OCI-LY7 (cell line): ENCODE data around the gene GPATCH2. TPM values are rescaled to one million over a fixed set of nuclear protein-coding genes. Genes with fewer than 3 reads are reported as not detected.
"Not testable (repeated sequence)": the region's sequence is repeated elsewhere in the genome, so short reads cannot be mapped to it uniquely, and the experiment has no call there.

ENCODE experiments used
- BruUV-seq: library from RNA; stranded (reverse); fragments of 400-500 nt; replicated peaks from 2 replicates; lab custom pipeline; 2021; lab: Mats Ljungman, UMichigan
- CTCF ChIA-PET: fragments of 300-600 bp; sonication (Branson Sonifier 250); formaldehyde crosslinking; loops from one replicate; lab custom pipeline; 2022; ENCODE audit warnings: antibody characterized with exemption; ENCODE audit not compliant: unreplicated experiment; lab: Charles Lee
- POLR2A ChIA-PET: fragments of 300-600 bp; sonication (Branson Sonifier 250); formaldehyde crosslinking; loops from one replicate; lab custom pipeline; 2022; ENCODE audit warnings: antibody characterized with exemption; lab: Charles Lee
- DNase-seq: peaks from one replicate; pipeline ENCODE4 v3.0.0-alpha.2; 2015; ENCODE audit warnings: low spot score
- H2AFZ ChIP-seq: fragments of 200-600 bp; sonication (generic), shearing (Covaris generic); 2 replicates; pipeline ENCODE4 v1.6.1; 2014; ENCODE audit warnings: mild to moderate bottlenecking, antibody characterized with exemption, low read length, moderate library complexity
- H3K27ac ChIP-seq: fragments of 200-600 bp; sonication (generic); 2 replicates; pipeline ENCODE4 v1.5.1; 2014; ENCODE audit warnings: mixed run types, low read depth, mild to moderate bottlenecking, moderate library complexity, low read length, inconsistent platforms; ENCODE audit not compliant: poor library complexity, severe bottlenecking
- H3K36me3 ChIP-seq: fragments of 200-600 bp; sonication (generic); 2 replicates; pipeline ENCODE4 v1.6.1; 2014; ENCODE audit warnings: mild to moderate bottlenecking, antibody characterized with exemption, low read length, moderate library complexity, mixed read lengths; ENCODE audit not compliant: insufficient read depth
- H3K4me1 ChIP-seq: fragments of 200-600 bp; sonication (generic); 2 replicates; pipeline ENCODE4 v1.5.1; 2014; ENCODE audit warnings: mild to moderate bottlenecking, low read length; ENCODE audit not compliant: insufficient read depth, poor library complexity, severe bottlenecking
- H3K4me2 ChIP-seq: fragments of 200-600 bp; sonication (generic); 2 replicates; pipeline ENCODE4 v1.6.1; 2014; ENCODE audit warnings: mild to moderate bottlenecking, low read length
- H3K4me3 ChIP-seq: fragments of 200-600 bp; sonication (generic); 2 replicates; pipeline ENCODE4 v1.5.1; 2014; ENCODE audit warnings: mild to moderate bottlenecking, low read depth, low read length; ENCODE audit not compliant: poor library complexity, severe bottlenecking
- H3K79me2 ChIP-seq: fragments of 200-600 bp; sonication (generic); 2 replicates; pipeline ENCODE4 v1.6.1; 2016; ENCODE audit warnings: low read depth, mild to moderate bottlenecking, low read length, moderate library complexity, mixed read lengths; ENCODE audit not compliant: insufficient read depth
- H3K9me2 ChIP-seq: fragments of 200-600 bp; sonication (generic); 2 replicates; pipeline ENCODE4 v1.6.1; 2016; ENCODE audit warnings: mild to moderate bottlenecking, low read length, mixed read lengths; ENCODE audit not compliant: insufficient read depth
- H3K9me3 ChIP-seq: fragments of 200-600 bp; sonication (generic); 2 replicates; pipeline ENCODE4 v1.6.1; 2014; ENCODE audit warnings: mild to moderate bottlenecking, mixed run types, low read length, mixed read lengths
- H4K20me1 ChIP-seq: fragments of 200-600 bp; sonication (generic); 2 replicates; pipeline ENCODE4 v1.6.1; 2014; ENCODE audit warnings: mild to moderate bottlenecking, antibody characterized with exemption, low read length, moderate library complexity, mixed read lengths; ENCODE audit not compliant: insufficient read depth
- EZH2phosphoT487 ChIP-seq: fragments of 200-600 bp; sonication (generic); IDR thresholded peaks from 2 replicates; pipeline ENCODE4 v1.6.1; 2018; ENCODE audit warnings: low read depth, borderline replicate concordance, mild to moderate bottlenecking, mixed run types, antibody characterized with exemption, low read length, moderate library complexity, mixed read lengths
- intact Hi-C: fragments of 100-400 bp; cut with micrococcal nuclease; formaldehyde crosslinking; loops from one replicate; pipeline ENCODE4 v1.10.0; 2022; ENCODE audit not compliant: unreplicated experiment
- total RNA-seq, 2 experiments: library from RNA; depleted of rRNA in 1 of 2; stranded (reverse); fragments of >200 nt in 1 of 2; shearing (Covaris generic) in 1 of 2; gene quantifications; 2 replicates each; pipeline ENCODE4 v1.2.3, GENCODE V29; 2014 to 2022
- TF ChIP-seq, protein P1 (sequence below): fragments of 200-600 bp; sonication (generic); conservative IDR thresholded peaks from 2 replicates; pipeline ENCODE4 v1.5.1; 2014; ENCODE audit warnings: mild to moderate bottlenecking, antibody characterized with exemption, low read length, moderate library complexity, mixed read lengths

The GPATCH2 gene
- total RNA-seq, 2 experiments from 2014 or later: 8.8 to 12.7 TPM

DNA sequence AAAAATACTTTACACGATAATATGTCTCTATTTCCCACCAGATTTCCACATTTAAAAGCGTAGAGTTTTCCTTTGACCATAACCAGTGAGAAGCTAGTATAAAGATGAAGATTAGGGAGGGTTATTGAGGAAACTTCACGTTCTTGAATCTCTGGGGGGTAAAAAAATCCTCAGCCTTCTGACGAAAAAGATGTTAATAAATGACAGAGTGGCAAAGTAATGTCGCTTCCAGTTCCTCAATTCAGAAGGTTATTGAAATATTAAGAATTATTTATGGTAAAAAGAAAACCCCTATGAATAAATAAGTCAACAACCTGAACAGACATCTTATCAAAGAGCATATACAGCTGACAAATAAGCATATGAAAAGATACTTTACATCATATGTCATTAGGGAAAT lies 241.0 kb downstream of the GPATCH2 start:
- TF ChIP-seq EZH2phosphoT487: no peak
- TF ChIP-seq, protein P1, sequence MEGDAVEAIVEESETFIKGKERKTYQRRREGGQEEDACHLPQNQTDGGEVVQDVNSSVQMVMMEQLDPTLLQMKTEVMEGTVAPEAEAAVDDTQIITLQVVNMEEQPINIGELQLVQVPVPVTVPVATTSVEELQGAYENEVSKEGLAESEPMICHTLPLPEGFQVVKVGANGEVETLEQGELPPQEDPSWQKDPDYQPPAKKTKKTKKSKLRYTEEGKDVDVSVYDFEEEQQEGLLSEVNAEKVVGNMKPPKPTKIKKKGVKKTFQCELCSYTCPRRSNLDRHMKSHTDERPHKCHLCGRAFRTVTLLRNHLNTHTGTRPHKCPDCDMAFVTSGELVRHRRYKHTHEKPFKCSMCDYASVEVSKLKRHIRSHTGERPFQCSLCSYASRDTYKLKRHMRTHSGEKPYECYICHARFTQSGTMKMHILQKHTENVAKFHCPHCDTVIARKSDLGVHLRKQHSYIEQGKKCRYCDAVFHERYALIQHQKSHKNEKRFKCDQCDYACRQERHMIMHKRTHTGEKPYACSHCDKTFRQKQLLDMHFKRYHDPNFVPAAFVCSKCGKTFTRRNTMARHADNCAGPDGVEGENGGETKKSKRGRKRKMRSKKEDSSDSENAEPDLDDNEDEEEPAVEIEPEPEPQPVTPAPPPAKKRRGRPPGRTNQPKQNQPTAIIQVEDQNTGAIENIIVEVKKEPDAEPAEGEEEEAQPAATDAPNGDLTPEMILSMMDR: no peak
- Histone ChIP-seq H3K4me2 (no peak overlapping the region), H3K36me3 (no peaks in the 10 kb centered on the region), H4K20me1 (no peaks in the 10 kb centered on the region), H2AFZ (no peak overlapping the region), H3K27ac (no peak overlapping the region), H3K9me3 (no peaks in the 10 kb centered on the region), H3K9me2 (no peaks in the 10 kb centered on the region), H3K4me1 (no peaks in the 10 kb centered on the region), H3K79me2 (no peaks in the 10 kb centered on the region), H3K4me3 (no peak overlapping the region)
- no TSS peak for BruUV-seq
- intact Hi-C loops: no loop called here
- DNase-seq: no peak
- ChIA-PET CTCF (no interaction called here), POLR2A (no interaction called here)

DNA sequence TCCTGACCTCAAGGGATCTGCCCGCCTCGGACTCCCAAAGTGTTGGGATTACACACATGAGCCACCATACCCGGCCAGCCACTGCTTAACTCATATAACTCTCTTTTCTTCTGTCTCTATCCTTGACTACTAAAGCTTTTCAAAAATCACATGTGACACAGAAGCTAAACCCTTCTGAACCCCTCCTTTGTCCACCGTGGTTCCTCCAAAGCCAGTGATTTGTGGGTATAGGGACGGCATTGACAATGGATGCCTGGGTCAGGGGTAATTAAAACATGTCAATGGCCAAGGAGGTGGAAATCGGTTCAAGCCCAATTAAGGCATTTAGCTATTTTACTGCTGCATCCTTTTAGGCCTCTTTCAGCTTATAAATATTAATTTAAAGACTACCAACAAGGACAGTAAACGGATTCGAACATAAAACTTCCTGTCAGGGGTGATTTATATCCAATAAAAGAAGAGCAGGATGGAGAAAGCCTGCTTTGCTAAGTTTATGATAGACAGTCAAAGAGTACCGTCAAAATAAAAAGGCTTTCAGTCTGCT lies 242.3 kb downstream of the GPATCH2 start:
- TF ChIP-seq, protein P1: no peak
- TF ChIP-seq EZH2phosphoT487: no peak
- Histone ChIP-seq H3K4me1 (no peaks in the 10 kb centered on the region), H3K4me2 (no peak overlapping the region), H3K27ac (no peak overlapping the region), H3K4me3 (no peak overlapping the region), H3K36me3 (no peaks in the 10 kb centered on the region), H3K79me2 (no peaks in the 10 kb centered on the region), H3K9me3 (no peaks in the 10 kb centered on the region), H3K9me2 (no peaks in the 10 kb centered on the region), H2AFZ (no peak overlapping the region), H4K20me1 (no peaks in the 10 kb centered on the region)
- ChIA-PET CTCF (no interaction called here), POLR2A (interaction anchor here (1.1 kb wide), 1 partner anchor 16 kb away, joined by 4 read pairs; no protein-coding TSS in a partner anchor)
- intact Hi-C loops: no loop called here
- DNase-seq: no peak
- no TSS peak for BruUV-seq

GRCh38 chr1:217381773-217382172 lies 249.1 kb downstream of the GPATCH2 start:
- H3K36me3 ChIP-seq, H3K27ac ChIP-seq, H3K4me3 ChIP-seq, DNase-seq, CTCF ChIA-PET, intact Hi-C loops, H3K4me2 ChIP-seq, H3K4me1 ChIP-seq, H3K9me2 ChIP-seq, H4K20me1 ChIP-seq, H2AFZ ChIP-seq, BruUV-seq, H3K79me2 ChIP-seq, H3K9me3 ChIP-seq: not testable (repeated sequence)
- POLR2A ChIA-PET: interaction anchor here (0.9 kb wide), 1 partner anchor 34 kb away, joined by 3 read pairs; no protein-coding TSS in a partner anchor

DNA sequence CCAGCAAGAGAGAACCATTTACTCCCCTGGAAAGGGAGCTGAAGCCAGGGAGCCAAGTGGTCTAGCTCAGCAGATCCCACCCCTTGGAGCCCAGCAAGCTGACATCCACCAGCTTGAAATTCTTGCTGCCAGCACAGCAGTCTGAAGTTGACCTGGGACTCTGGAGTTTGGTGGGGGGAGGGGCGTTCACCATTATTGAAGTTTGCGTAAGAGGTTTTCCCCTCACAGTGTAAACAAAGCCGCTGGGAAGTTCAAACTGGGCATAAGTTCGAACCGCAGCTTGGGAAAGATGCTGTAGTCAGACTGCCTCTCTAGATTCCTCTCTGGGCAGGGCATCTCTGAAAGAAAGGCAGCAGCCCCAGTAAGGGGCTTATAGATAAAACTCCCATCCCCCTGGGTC lies 251.1 kb downstream of the GPATCH2 start:
- H3K79me2 ChIP-seq, intact Hi-C loops, H3K9me3 ChIP-seq, H2AFZ ChIP-seq, BruUV-seq, H3K4me2 ChIP-seq, H3K27ac ChIP-seq, H3K4me3 ChIP-seq, H3K9me2 ChIP-seq, DNase-seq, H4K20me1 ChIP-seq, H3K4me1 ChIP-seq, H3K36me3 ChIP-seq, POLR2A ChIA-PET, CTCF ChIA-PET: not testable (repeated sequence)
